ENCODE measurements around the gene ZNF148.

Gene ZNF148

GRCh38 chr3:125186261-125186787, 188.8 kb downstream of the ZNF148 start:
- Histone ChIP-seq H2AFZ (ENCODE audit: low read length) (no peak overlapping the region), H3K27ac (ENCODE audit: low read length) (no peak overlapping the region), H3K4me2 (ENCODE audit: low read depth, low read length) (no peak overlapping the region), H3K4me1 (ENCODE audit: low read length) (no peaks in the 10 kb centered on the region), H3K9me2 (replicated peaks; ENCODE audit: insufficient read depth, low read length) (no peaks in the 10 kb centered on the region), H3K9ac (ENCODE audit: low read length) (no peak overlapping the region), H4K20me1 (ENCODE audit: insufficient read depth, low read length) (no peaks in the 10 kb centered on the region), H3K79me2 (ENCODE audit: low read length) (no peaks in the 10 kb centered on the region), H3K36me3 (replicated peaks; ENCODE audit: insufficient read depth, low read length) (no peaks in the 10 kb centered on the region), H3K27me3 (replicated peaks; ENCODE audit: insufficient read depth, low read length) (no peaks in the 10 kb centered on the region), H3K9me3 (replicated peaks; ENCODE audit: insufficient read depth, low read length) (no peaks in the 10 kb centered on the region), H3K4me3 (ENCODE audit: low read length) (no peak overlapping the region), H3F3A (ENCODE audit: insufficient read depth, low read length) (no peaks in the 10 kb centered on the region)
- no peak for DNase-seq
- no peak for TF ChIP-seq EZH2 (optimal IDR thresholded peaks at IDR 0.05; ENCODE audit: low read depth, low read length)
- no peak for TF ChIP-seq CTCF (IDR thresholded peaks at IDR 0.05; ENCODE audit: low read length)
- TF ChIP-seq EZH2phosphoT487 (IDR thresholded peaks at IDR 0.05; ENCODE audit: low read length): no peak

GRCh38 chr3:125185805-125186204, 189.3 kb downstream of the ZNF148 start:
- no peak overlapping the region for H3K4me2 ChIP-seq (ENCODE audit: low read depth, low read length)

GRCh38 chr3:125179884-125180240, 195.3 kb downstream of the ZNF148 start:
- no peak for TF ChIP-seq EZH2 (optimal IDR thresholded peaks at IDR 0.05; ENCODE audit: low read depth, low read length)
- no peak for TF ChIP-seq CTCF (IDR thresholded peaks at IDR 0.05; ENCODE audit: low read length)
- TF ChIP-seq EZH2phosphoT487 (IDR thresholded peaks at IDR 0.05; ENCODE audit: low read length): no peak
- H3K4me2 ChIP-seq (ENCODE audit: low read depth, low read length): no peak overlapping the region
- H2AFZ ChIP-seq (ENCODE audit: low read length): no peak overlapping the region
- no peaks in the 10 kb centered on the region for H3K27me3 ChIP-seq (replicated peaks; ENCODE audit: insufficient read depth, low read length)
- H3K27ac ChIP-seq (ENCODE audit: low read length): no peak overlapping the region
- H3K36me3 ChIP-seq (replicated peaks; ENCODE audit: insufficient read depth, low read length): no peaks in the 10 kb centered on the region
- H3K79me2 ChIP-seq (ENCODE audit: low read length): no peaks in the 10 kb centered on the region
- no peaks in the 10 kb centered on the region for H3K9me2 ChIP-seq (replicated peaks; ENCODE audit: insufficient read depth, low read length)
- no peak overlapping the region for H3K4me3 ChIP-seq (ENCODE audit: low read length)
- peaks cover 14% of the 10 kb centered on the region for H3K4me1 ChIP-seq (ENCODE audit: low read length)
- no peak for DNase-seq
- no peaks in the 10 kb centered on the region for H4K20me1 ChIP-seq (ENCODE audit: insufficient read depth, low read length)
- no peaks in the 10 kb centered on the region for H3K9me3 ChIP-seq (replicated peaks; ENCODE audit: insufficient read depth, low read length)
- no peak overlapping the region for H3K9ac ChIP-seq (ENCODE audit: low read length)
- no peaks in the 10 kb centered on the region for H3F3A ChIP-seq (ENCODE audit: insufficient read depth, low read length)

More at GRCh38 chr3:125185805-125186204, 189.3 kb downstream of the ZNF148 start:
- H3K27ac ChIP-seq (ENCODE audit: low read length): no peak overlapping the region
- TF ChIP-seq EZH2phosphoT487 (IDR thresholded peaks at IDR 0.05; ENCODE audit: low read length) (no peak), CTCF (IDR thresholded peaks at IDR 0.05; ENCODE audit: low read length) (no peak), EZH2 (optimal IDR thresholded peaks at IDR 0.05; ENCODE audit: low read depth, low read length) (no peak)
- H3K36me3 ChIP-seq (replicated peaks; ENCODE audit: insufficient read depth, low read length): no peaks in the 10 kb centered on the region
- H3K27me3 ChIP-seq (replicated peaks; ENCODE audit: insufficient read depth, low read length): no peaks in the 10 kb centered on the region
- no peaks in the 10 kb centered on the region for H3K9me2 ChIP-seq (replicated peaks; ENCODE audit: insufficient read depth, low read length)
- no peak overlapping the region for H3K9ac ChIP-seq (ENCODE audit: low read length)
- H3K79me2 ChIP-seq (ENCODE audit: low read length): no peaks in the 10 kb centered on the region
- no peak for DNase-seq
- no peaks in the 10 kb centered on the region for H3K4me1 ChIP-seq (ENCODE audit: low read length)
- H3K9me3 ChIP-seq (replicated peaks; ENCODE audit: insufficient read depth, low read length): no peaks in the 10 kb centered on the region
- H2AFZ ChIP-seq (ENCODE audit: low read length): no peak overlapping the region
- H3K4me3 ChIP-seq (ENCODE audit: low read length): no peak overlapping the region
- no peaks in the 10 kb centered on the region for H4K20me1 ChIP-seq (ENCODE audit: insufficient read depth, low read length)
- H3F3A ChIP-seq (ENCODE audit: insufficient read depth, low read length): no peaks in the 10 kb centered on the region
